Esophagus (tissue), 2 donors: ENCODE results near the gene FOXK2. TPM values are rescaled to one million over a fixed set of nuclear protein-coding genes. Genes with fewer than 3 reads are reported as not detected.
"Not testable (repeated sequence)": the region's sequence is repeated elsewhere in the genome, so short reads cannot be mapped to it uniquely, and the experiment has no call there.

Experiments used
- H3K27ac ChIP-seq, 2 donors: one replicate each; pipeline ENCODE4 v1.5.1; 2013; ENCODE audit warnings: low read depth in 2 of 2, mild to moderate bottlenecking in 2 of 2, inconsistent platforms in 1 of 2, low read length in 1 of 2, moderate library complexity in 1 of 2
- H3K27me3 ChIP-seq, 2 donors: one replicate each; pipeline ENCODE4 v1.6.1; 2013; ENCODE audit warnings: low read length in 2 of 2, control low read depth in 1 of 2, mild to moderate bottlenecking in 1 of 2; ENCODE audit not compliant: insufficient read depth in 2 of 2, control insufficient read depth in 1 of 2
- H3K36me3 ChIP-seq, 2 donors: one replicate each; pipeline ENCODE4 v1.6.1; 2013; ENCODE audit warnings: low read length in 1 of 2; ENCODE audit not compliant: control insufficient read depth in 2 of 2, insufficient read depth in 2 of 2
- H3K4me1 ChIP-seq, 2 donors: one replicate each; pipeline ENCODE4 v1.6.1; 2013; ENCODE audit warnings: low read length in 1 of 2; ENCODE audit not compliant: control insufficient read depth in 2 of 2, insufficient read depth in 2 of 2
- H3K4me3 ChIP-seq, 2 donors: one replicate each; pipeline ENCODE4 v1.5.1; 2013; ENCODE audit warnings: low read length in 2 of 2, mild to moderate bottlenecking in 2 of 2, low read depth in 1 of 2, moderate library complexity in 1 of 2
- H3K9me3 ChIP-seq, 2 donors: one replicate each; pipeline ENCODE4 v1.6.1; 2013; ENCODE audit warnings: mild to moderate bottlenecking in 2 of 2, low read depth in 1 of 2, low read length in 1 of 2, moderate library complexity in 1 of 2; ENCODE audit not compliant: control insufficient read depth in 2 of 2, insufficient read depth in 1 of 2
- WGBS, 2 donors: extraction: QIAGEN DNeasy Blood & Tissue Kit; methylation state at CpG; one replicate each; pipeline ENCODE4 v1.1.7; 2013; 5-methylcytosine and 5-hydroxymethylcytosine counted together
- polyA plus RNA-seq, 2 donors: library from polyadenylated mRNA; stranded (reverse); fragments of 200-250 nt; gene quantifications; one replicate each; pipeline ENCODE4 v1.2.3, GENCODE V29; 2013
- donor health status: healthy with polysubstance abuse.
- donor health status: Bipolar disorder and iron deficiency.

Gene FOXK2
- polyA plus RNA-seq, 2 donors = 15.9 to 20.5 TPM

DNA sequence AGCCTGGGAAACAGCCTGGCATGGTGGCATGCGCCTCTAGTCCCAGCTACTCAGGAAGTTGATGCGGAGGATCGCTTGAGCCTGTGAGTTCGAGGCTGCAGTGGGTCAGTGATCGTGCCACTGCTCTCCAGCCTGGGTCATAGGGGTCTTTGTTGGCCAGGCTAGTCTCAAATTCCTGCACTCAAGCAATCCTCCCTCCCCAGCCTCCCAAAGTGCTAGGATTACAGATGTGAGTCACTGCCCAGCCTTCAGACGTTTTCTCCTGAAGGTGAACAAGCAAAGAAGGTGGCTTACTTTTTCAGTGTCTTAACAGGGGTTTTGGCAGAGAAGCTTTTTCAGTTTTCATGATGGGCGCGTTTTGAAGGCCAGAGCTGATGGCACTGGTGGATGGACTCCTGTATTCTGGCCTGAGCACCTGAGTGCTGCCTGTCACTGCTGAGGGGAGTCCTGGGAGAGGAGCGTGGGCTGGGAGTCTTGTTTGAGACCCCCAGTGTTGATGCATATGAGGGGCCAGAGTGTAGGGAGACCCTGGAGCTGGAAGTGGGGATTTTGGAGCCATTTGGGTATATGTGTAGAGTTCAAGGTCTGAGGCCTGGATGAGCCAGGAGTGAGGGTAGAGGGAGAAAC, 41.4 kb downstream of the FOXK2 start:
- H3K27me3 ChIP-seq = no peaks in the 10 kb centered on the region
- H3K27ac ChIP-seq = no peak overlapping the region
- H3K4me3 ChIP-seq = no peak overlapping the region
- 86 to 88% methylated on average over 9 of the region's 9 CpGs for WGBS, 2 donors
- H3K4me1 ChIP-seq = peaks cover 5 to 9% of the 10 kb centered on the region in 2 donors
- H3K36me3 ChIP-seq = peaks cover 0 to 10% of the 10 kb centered on the region in 2 donors
- H3K9me3 ChIP-seq = no peaks in the 10 kb centered on the region

DNA sequence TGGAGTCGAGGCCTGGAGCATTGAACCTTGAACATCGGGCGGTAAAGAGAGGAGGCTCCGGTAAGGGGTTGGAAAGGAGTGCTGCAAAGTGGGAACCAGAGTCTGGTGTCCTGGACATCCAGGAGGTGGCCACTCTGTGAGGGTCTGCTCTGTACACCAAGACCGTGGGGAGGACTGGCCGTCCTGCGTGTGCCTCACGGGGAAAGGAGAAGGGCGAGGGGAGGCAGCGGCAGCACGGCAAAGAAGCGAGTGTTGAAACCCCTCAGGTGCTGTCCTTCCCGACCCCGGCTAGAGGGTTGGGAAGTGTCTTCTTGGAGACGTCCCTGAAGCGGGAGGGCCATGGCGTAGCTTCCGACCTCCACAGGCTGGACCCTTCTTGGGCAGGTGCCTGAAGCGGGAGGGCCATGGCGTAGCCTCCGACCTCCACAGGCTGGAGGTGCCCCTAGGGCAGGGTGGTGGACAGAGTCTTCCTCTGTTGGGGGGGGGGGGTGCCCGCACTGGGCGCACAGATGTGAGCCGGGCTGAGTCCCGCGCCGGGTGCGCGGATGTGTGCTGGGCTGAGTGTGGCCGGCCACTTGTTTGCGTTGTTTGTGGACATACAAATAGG, 42.0 kb downstream of the FOXK2 start:
- Histone ChIP-seq H3K27me3 (no peaks in the 10 kb centered on the region), H3K9me3 (no peaks in the 10 kb centered on the region), H3K4me1 (peaks cover 5 to 9% of the 10 kb centered on the region in 2 donors), H3K36me3 (peaks cover 0 to 14% of the 10 kb centered on the region in 2 donors), H3K27ac (no peak overlapping the region), H3K4me3 (no peak overlapping the region)
- WGBS, 2 donors = 90 to 91% methylated on average over 31 of the region's 31 CpGs

- not testable (repeated sequence) for H3K4me1 ChIP-seq, H3K9me3 ChIP-seq, H3K4me3 ChIP-seq, H3K27ac ChIP-seq, H3K27me3 ChIP-seq
- 81 to 84% methylated on average over 7 of the region's 7 CpGs for WGBS, 2 donors
- peaks cover 0 to 16% of the 10 kb centered on the region in 2 donors for H3K36me3 ChIP-seq
These were observed 43.2 kb downstream of the FOXK2 start for GRCh38 chr17:82562718-82563220.

DNA sequence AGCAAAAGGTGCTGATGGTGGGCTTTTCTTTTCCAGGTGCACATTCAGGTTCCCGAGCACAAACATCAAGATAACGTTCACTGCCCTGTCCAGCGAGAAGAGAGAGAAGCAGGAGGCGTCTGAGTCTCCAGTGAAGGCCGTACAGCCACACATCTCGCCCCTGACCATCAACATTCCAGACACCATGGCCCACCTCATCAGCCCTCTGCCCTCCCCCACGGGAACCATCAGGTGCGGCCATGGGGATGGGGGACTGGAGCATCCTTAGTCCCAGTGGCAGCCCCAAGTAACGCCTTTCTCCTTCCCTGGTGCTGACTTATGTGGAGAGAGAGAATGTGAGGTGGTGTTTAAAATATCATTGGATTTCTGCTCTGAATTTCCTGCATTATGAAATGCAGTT, 43.8 kb downstream of the FOXK2 start:
- 87 to 89% methylated on average over 9 of the region's 9 CpGs for WGBS, 2 donors
- H3K27ac ChIP-seq = no peak overlapping the region

GRCh38 chr17:82563745-82564144, 44.2 kb downstream of the FOXK2 start:
- peaks cover 5 to 12% of the 10 kb centered on the region in 2 donors for H3K36me3 ChIP-seq
- H3K27ac ChIP-seq, H3K27me3 ChIP-seq, H3K4me3 ChIP-seq, H3K4me1 ChIP-seq, H3K9me3 ChIP-seq: not testable (repeated sequence)
- 92 to 96% methylated on average over 4 of the region's 4 CpGs for WGBS, 2 donors

More for the DNA sequence above, 43.8 kb downstream of the FOXK2 start:
- Histone ChIP-seq H3K9me3 (no peaks in the 10 kb centered on the region), H3K27me3 (no peaks in the 10 kb centered on the region), H3K36me3 (peaks cover 4 to 14% of the 10 kb centered on the region in 2 donors), H3K4me1 (peaks cover 5 to 7% of the 10 kb centered on the region in 2 donors), H3K4me3 (no peak overlapping the region)

DNA sequence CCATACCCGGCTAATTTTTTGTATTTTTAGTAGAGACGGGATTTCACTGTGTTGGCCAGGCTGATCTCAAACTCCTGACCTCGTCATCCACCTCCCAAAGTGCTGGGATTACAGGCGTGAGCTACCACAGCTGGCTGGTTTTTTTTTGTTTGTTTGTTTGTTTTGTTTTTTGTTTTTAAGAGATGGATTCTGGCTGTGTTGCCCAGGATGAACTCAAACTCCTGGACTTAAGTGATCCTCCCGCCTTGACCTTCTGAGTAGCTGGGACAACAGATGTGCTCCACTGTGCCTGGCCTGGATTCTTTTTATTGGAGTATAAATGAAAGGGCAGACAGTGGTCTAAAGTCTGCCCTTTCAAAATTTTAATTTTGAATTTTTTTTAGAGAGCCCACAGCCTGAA, 44.7 kb downstream of the FOXK2 start:
- H3K27ac ChIP-seq = no peak overlapping the region
- WGBS, 2 donors = 84 to 87% methylated on average over 5 of the region's 5 CpGs
- H3K36me3 ChIP-seq = peaks cover 5 to 15% of the 10 kb centered on the region in 2 donors
- no peaks in the 10 kb centered on the region for H3K27me3 ChIP-seq
- H3K9me3 ChIP-seq = no peaks in the 10 kb centered on the region
- peaks cover 5 to 7% of the 10 kb centered on the region in 2 donors for H3K4me1 ChIP-seq
- H3K4me3 ChIP-seq = no peak overlapping the region

- H3K27me3 ChIP-seq = no peaks in the 10 kb centered on the region
- H3K4me3 ChIP-seq = no peak overlapping the region
- H3K36me3 ChIP-seq = peaks cover 5 to 18% of the 10 kb centered on the region in 2 donors
- no peaks in the 10 kb centered on the region for H3K9me3 ChIP-seq
- H3K4me1 ChIP-seq = peaks cover 5% of the 10 kb centered on the region in 2 donors
- no peak overlapping the region for H3K27ac ChIP-seq
- WGBS, 2 donors = 60 to 64% methylated on average over 1 of the region's 1 CpG
These were observed 46.0 kb downstream of the FOXK2 start for GRCh38 chr17:82565551-82565950.

- WGBS, 2 donors = 77 to 83% methylated on average over 18 of the region's 18 CpGs
- Histone ChIP-seq H3K4me1 (peaks cover 2 to 4% of the 10 kb centered on the region in 2 donors), H3K36me3 (peaks cover 5 to 21% of the 10 kb centered on the region in 2 donors), H3K27me3 (no peaks in the 10 kb centered on the region), H3K4me3 (no peak overlapping the region), H3K9me3 (no peaks in the 10 kb centered on the region), H3K27ac (no peak overlapping the region)
These were observed 46.8 kb downstream of the FOXK2 start for GRCh38 chr17:82566129-82566960.

DNA sequence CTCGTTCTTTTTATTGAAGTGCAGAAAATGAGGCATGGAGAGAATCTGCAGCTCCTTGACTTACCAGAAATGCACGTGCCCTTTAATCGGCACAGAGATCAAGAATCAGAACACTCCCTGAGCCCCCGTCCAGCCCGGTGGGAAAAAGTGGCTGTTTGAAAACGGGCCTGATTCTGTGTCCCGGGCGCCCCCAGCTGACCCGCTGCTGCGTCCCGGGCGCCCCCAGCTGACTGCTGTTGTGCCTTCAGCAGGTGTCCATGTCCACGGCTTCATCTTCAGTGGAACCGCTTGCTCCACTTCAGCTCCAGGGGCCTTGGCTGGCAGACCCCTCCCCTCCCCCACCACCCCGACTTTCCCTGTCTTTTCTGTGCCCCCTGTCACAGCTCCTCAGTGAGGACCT, 47.8 kb downstream of the FOXK2 start:
- Histone ChIP-seq H3K9me3 (no peaks in the 10 kb centered on the region), H3K27ac (no peak overlapping the region), H3K4me1 (no peaks in the 10 kb centered on the region), H3K27me3 (no peaks in the 10 kb centered on the region), H3K36me3 (peaks cover 5 to 28% of the 10 kb centered on the region in 2 donors), H3K4me3 (no peak overlapping the region)
- whole genome bisulfite sequencing, 2 donors = 92 to 95% methylated on average over 15 of the region's 15 CpGs
